ENCODE results near the gene ERGIC1.

The ERGIC1 gene

GRCh38 chr5:172791286-172791685, 42.8 kb upstream of the ERGIC1 start:
- no peaks in the 10 kb centered on the region for H4K20me1 ChIP-seq (ENCODE audit: low read depth, low read length)
- no peak overlapping the region for H3K27ac ChIP-seq (ENCODE audit: low read depth, low read length)
- H3K9ac ChIP-seq (ENCODE audit: low read length), result no peak overlapping the region
- no peaks in the 10 kb centered on the region for H3K36me3 ChIP-seq (ENCODE audit: low read length)
- no peak for TF ChIP-seq CTCF (IDR thresholded peaks at IDR 0.05; ENCODE audit: insufficient read depth, low read length, poor library complexity, severe bottlenecking)
- no peak for TF ChIP-seq EZH2phosphoT487 (conservative IDR thresholded peaks at IDR 0.05; ENCODE audit: low read length)
- no peaks in the 10 kb centered on the region for H3K9me3 ChIP-seq (ENCODE audit: insufficient read depth, low read length)
- no peak overlapping the region for H2AFZ ChIP-seq (ENCODE audit: low read depth, low read length, severe bottlenecking)
- no peaks in the 10 kb centered on the region for H3K79me2 ChIP-seq (ENCODE audit: insufficient read depth, low read length)
- no peak overlapping the region for H3K4me2 ChIP-seq (ENCODE audit: low read depth, low read length, poor library complexity, severe bottlenecking)
- no peaks in the 10 kb centered on the region for H3K9me2 ChIP-seq (replicated peaks; ENCODE audit: insufficient read depth, low read length)
- H3F3A ChIP-seq (ENCODE audit: insufficient read depth), result no peaks in the 10 kb centered on the region
- H3K4me3 ChIP-seq (ENCODE audit: insufficient read depth, low read length, poor library complexity, severe bottlenecking), result no peak overlapping the region
- H3K27me3 ChIP-seq (ENCODE audit: low read length), result no peaks in the 10 kb centered on the region

DNA sequence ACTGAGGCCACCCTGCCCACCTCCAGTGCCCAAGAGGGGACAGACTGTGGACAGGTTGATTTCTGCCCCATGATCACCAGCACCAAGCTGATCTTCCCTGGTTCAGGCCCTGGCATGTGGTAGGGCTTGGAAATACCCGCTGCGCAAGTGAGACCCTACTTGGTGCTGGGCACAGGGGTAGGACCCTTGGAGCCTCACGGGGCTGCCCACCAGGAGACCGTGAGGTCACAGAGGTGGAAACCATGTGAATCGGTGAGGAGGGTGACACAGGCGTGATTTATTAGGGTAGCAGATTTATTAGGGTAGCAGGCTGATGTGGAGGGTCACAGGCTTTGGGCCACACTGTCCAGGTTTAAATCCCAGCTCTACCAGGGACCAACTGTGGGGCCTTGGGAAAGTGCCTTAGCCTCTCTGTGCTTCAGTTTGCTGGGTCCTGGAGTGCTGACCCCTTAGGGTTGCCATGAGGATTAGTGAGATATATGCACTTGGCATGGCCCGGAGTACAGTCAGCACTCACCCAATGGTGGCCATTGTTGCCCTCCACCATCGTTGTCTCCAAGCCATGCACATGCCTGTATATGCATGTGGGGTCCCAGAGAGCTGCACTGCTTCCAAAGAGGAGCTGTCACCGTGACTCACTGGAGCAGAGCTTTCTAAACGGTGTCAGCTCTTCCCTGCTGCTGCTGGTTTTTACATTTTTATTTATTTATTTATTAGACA, 42.2 kb upstream of the ERGIC1 start:
- no peaks in the 10 kb centered on the region for H3K9me3 ChIP-seq (ENCODE audit: insufficient read depth, low read length)
- H3F3A ChIP-seq (ENCODE audit: insufficient read depth), result no peaks in the 10 kb centered on the region
- no peak overlapping the region for H2AFZ ChIP-seq (ENCODE audit: low read depth, low read length, severe bottlenecking)
- no peak overlapping the region for H3K4me2 ChIP-seq (ENCODE audit: low read depth, low read length, poor library complexity, severe bottlenecking)
- H3K27ac ChIP-seq (ENCODE audit: low read depth, low read length), result no peak overlapping the region
- no peaks in the 10 kb centered on the region for H3K9me2 ChIP-seq (replicated peaks; ENCODE audit: insufficient read depth, low read length)
- TF ChIP-seq EZH2phosphoT487 (conservative IDR thresholded peaks at IDR 0.05; ENCODE audit: low read length) (no peak), CTCF (IDR thresholded peaks at IDR 0.05; ENCODE audit: insufficient read depth, low read length, poor library complexity, severe bottlenecking) (no peak)
- H3K27me3 ChIP-seq (ENCODE audit: low read length), result no peaks in the 10 kb centered on the region
- H3K79me2 ChIP-seq (ENCODE audit: insufficient read depth, low read length), result no peaks in the 10 kb centered on the region
- H3K36me3 ChIP-seq (ENCODE audit: low read length), result no peaks in the 10 kb centered on the region
- no peaks in the 10 kb centered on the region for H4K20me1 ChIP-seq (ENCODE audit: low read depth, low read length)
- no peak overlapping the region for H3K4me3 ChIP-seq (ENCODE audit: insufficient read depth, low read length, poor library complexity, severe bottlenecking)
- no peak overlapping the region for H3K9ac ChIP-seq (ENCODE audit: low read length)

GRCh38 chr5:172792701-172793570, 41.1 kb upstream of the ERGIC1 start:
- Histone ChIP-seq H3K27ac (ENCODE audit: low read depth, low read length) (no peak overlapping the region), H3K4me3 (ENCODE audit: insufficient read depth, low read length, poor library complexity, severe bottlenecking) (no peak overlapping the region), H4K20me1 (ENCODE audit: low read depth, low read length) (no peaks in the 10 kb centered on the region), H2AFZ (ENCODE audit: low read depth, low read length, severe bottlenecking) (no peak overlapping the region), H3K36me3 (ENCODE audit: low read length) (no peaks in the 10 kb centered on the region), H3K9me2 (replicated peaks; ENCODE audit: insufficient read depth, low read length) (no peaks in the 10 kb centered on the region), H3K9me3 (ENCODE audit: insufficient read depth, low read length) (no peaks in the 10 kb centered on the region), H3K27me3 (ENCODE audit: low read length) (no peaks in the 10 kb centered on the region), H3K9ac (ENCODE audit: low read length) (no peak overlapping the region), H3F3A (ENCODE audit: insufficient read depth) (no peaks in the 10 kb centered on the region), H3K79me2 (ENCODE audit: insufficient read depth, low read length) (no peaks in the 10 kb centered on the region), H3K4me2 (ENCODE audit: low read depth, low read length, poor library complexity, severe bottlenecking) (no peak overlapping the region)
- TF ChIP-seq EZH2phosphoT487 (conservative IDR thresholded peaks at IDR 0.05; ENCODE audit: low read length) (no peak), CTCF (IDR thresholded peaks at IDR 0.05; ENCODE audit: insufficient read depth, low read length, poor library complexity, severe bottlenecking) (no peak)
